ENCODE results near the gene ATP8A2. TPM values are rescaled to one million over a fixed set of nuclear protein-coding genes. Genes with fewer than 3 reads are reported as not detected.

The ATP8A2 gene
- total RNA-seq, 4 donors from 2014 or later: 0.13 to 0.24 (median 0.20) TPM

GRCh38 chr13:25881971-25882451 is 510.2 kb downstream of the ATP8A2 start:
- Histone ChIP-seq H3K4me3 (no peak overlapping the region), H3K27ac (no peak overlapping the region), H3K9me3 (no peaks in the 10 kb centered on the region), H3K27me3 (peaks cover 5% of the 10 kb centered on the region), H3K4me1 (no peaks in the 10 kb centered on the region), H3K36me3 (no peaks in the 10 kb centered on the region)
- no peak for TF ChIP-seq CTCF (IDR thresholded peaks at IDR 0.05)
- TF ChIP-seq POLR2A (IDR thresholded peaks at IDR 0.05): no peak
- no peak for TF ChIP-seq EP300 (IDR thresholded peaks at IDR 0.05)
- no peak for TF ChIP-seq POLR2AphosphoS5 (IDR thresholded peaks at IDR 0.05)
- no peak for DNase-seq (ENCODE audit: low spot score in 2 of 2)
- 12% methylated on average over 12 of the region's 12 CpGs for WGBS

DNA sequence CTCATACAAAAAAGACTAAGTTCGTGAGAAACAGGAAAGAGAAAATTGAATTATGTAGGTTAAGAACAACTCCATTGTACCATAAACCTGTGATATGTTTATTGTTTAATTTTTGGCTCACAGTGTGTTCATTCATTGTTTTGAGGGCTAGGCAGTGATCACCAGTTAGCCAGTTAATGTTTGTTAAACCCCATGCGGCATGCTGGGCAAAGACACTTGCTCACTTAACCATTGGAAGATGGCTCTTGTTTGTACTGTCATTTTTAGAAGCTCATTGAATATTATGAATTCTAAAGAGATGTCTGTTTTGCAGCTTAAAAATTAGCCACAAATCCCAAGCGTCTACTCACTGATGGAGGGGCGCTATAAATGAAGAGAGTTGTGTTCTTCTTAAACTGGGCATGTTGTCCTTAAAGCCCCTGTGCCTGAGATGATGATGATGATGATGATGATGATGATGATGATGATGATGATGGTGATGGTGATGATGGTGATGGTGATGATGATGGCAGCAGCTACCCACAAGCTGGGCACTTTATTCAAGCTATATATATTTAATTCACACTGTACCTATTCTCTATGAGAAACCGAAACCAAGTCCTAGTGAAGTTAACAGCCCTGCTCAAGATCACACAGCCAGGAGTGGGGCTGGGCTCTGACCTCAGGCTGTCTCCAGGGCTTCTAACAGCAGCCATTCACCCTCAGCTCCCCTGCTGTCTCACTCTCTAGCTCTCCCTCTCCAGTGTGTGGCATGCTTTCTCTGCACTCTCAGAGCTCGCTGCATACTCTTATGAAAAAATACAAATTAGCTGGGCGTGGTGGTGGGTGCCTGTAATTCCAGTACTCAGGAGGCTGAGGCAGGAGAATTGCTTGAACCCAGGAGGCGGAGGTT is 510.9 kb downstream of the ATP8A2 start:
- no peak overlapping the region for H3K27ac ChIP-seq
- 79% methylated on average over 8 of the region's 8 CpGs for WGBS
- no peaks in the 10 kb centered on the region for H3K36me3 ChIP-seq

DNA sequence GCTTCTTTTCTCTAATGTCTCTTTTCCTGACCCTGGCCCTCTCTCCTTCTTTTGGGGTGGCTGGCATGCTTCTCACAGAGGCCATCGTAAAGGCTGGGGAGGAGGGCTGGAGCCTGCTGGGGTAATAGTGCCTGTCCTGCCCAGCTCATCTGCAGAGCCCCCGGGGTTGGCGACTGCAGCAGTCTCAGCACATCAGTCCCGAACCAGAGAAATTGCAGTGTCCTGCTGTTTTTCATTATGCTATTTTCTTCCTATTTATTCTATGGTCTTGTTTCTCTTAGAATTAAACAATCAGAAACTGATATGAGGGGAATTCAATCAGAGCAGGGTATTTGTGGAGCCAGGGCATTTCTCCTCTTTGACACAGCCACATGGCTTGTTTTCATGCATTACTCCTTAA is 513.6 kb downstream of the ATP8A2 start:
- no peak for DNase-seq (ENCODE audit: low spot score in 2 of 2)
- H3K27ac ChIP-seq: no peak overlapping the region
- 81% methylated on average over 4 of the region's 4 CpGs for WGBS

More for the DNA sequence above, 510.9 kb downstream of the ATP8A2 start:
- Histone ChIP-seq H3K4me3 (no peak overlapping the region), H3K27me3 (peaks cover 5% of the 10 kb centered on the region), H3K4me1 (no peaks in the 10 kb centered on the region), H3K9me3 (no peaks in the 10 kb centered on the region)
- DNase-seq (ENCODE audit: low spot score in 2 of 2): no peak
- TF ChIP-seq POLR2AphosphoS5 (IDR thresholded peaks at IDR 0.05) (no peak), CTCF (IDR thresholded peaks at IDR 0.05) (no peak), EP300 (IDR thresholded peaks at IDR 0.05) (no peak), POLR2A (IDR thresholded peaks at IDR 0.05) (no peak)

DNA sequence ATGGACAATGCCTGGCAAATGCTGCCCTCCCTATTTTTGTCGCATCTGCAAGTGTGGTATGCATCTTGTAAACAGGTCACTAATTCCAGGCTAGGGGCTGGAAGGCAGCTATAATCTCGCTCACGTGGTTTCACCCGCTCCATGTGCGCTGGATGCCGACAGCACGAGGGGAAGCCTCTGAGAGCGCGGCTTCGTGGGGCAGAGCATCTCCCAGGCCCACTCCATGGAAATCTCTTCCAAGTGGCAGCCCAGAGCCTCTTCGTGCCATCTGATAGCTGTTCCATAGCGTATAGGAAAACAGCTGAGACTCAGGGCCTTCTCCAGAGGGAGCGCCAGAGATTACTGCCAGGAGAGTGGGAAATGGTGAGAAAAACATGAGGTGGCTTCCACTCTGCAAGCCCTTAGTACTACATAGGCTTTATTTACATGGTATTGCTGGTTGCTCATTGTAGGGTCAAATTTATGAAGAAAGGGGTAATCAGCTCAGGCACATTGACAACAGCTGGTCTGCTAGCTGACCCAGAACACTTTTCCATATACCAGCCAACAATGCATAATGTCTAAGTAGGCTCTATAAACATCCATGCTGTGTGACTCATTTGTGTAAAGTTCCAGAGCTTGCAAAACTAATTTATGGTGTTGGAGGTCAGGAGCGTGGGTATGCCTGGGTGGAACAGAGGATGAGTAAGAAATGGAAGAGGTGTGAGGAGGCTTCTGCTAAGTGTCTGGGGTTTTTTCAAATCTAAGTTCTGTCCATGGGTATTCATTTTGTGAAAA is 514.9 kb downstream of the ATP8A2 start:
- 93% methylated on average over 14 of the region's 14 CpGs for WGBS
- TF ChIP-seq POLR2AphosphoS5 (IDR thresholded peaks at IDR 0.05) (no peak), CTCF (IDR thresholded peaks at IDR 0.05) (no peak), EP300 (IDR thresholded peaks at IDR 0.05) (no peak), POLR2A (IDR thresholded peaks at IDR 0.05) (no peak)
- Histone ChIP-seq H3K27me3 (peaks cover 5% of the 10 kb centered on the region), H3K27ac (no peak overlapping the region), H3K9me3 (no peaks in the 10 kb centered on the region), H3K36me3 (no peaks in the 10 kb centered on the region), H3K4me3 (no peak overlapping the region), H3K4me1 (no peaks in the 10 kb centered on the region)
- DNase-seq (ENCODE audit: low spot score in 2 of 2): no peak

More for the DNA sequence above, 513.6 kb downstream of the ATP8A2 start:
- no peak for TF ChIP-seq POLR2A (IDR thresholded peaks at IDR 0.05)
- TF ChIP-seq EP300 (IDR thresholded peaks at IDR 0.05): no peak
- no peak for TF ChIP-seq POLR2AphosphoS5 (IDR thresholded peaks at IDR 0.05)
- TF ChIP-seq CTCF (IDR thresholded peaks at IDR 0.05): no peak
- Histone ChIP-seq H3K4me1 (no peaks in the 10 kb centered on the region), H3K36me3 (no peaks in the 10 kb centered on the region), H3K27me3 (peaks cover 5% of the 10 kb centered on the region), H3K9me3 (no peaks in the 10 kb centered on the region), H3K4me3 (no peak overlapping the region)
